H1 (cell line): ENCODE measurements around the gene FLOT1. TPM values are rescaled to one million over a fixed set of nuclear protein-coding genes. Genes with fewer than 3 reads are reported as not detected.

ENCODE experiments used
- ATF2 ChIP-seq: IDR thresholded peaks from 2 replicates; pipeline ENCODE4 v1.6.1; 2012; ENCODE audit warnings: low read length, inconsistent platforms
- BCL11A ChIP-seq, 2 experiments: IDR thresholded peaks; one replicate each; pipeline ENCODE4 v1.6.1; 2011; ENCODE audit warnings: low read depth in 2 of 2, low read length in 2 of 2, mild to moderate bottlenecking in 2 of 2
- CBX5 ChIP-seq: fragments of 300-800, 300-1000 bp; sonication (generic); IDR thresholded peaks from 2 replicates; pipeline ENCODE4 v1.7.1; 2016; ENCODE audit warnings: antibody characterized with exemption, low read length, low read depth
- CHD7 ChIP-seq: fragments of 300-600 bp; sonication (generic); IDR thresholded peaks from 2 replicates; pipeline ENCODE4 v1.7.1; 2012; ENCODE audit warnings: low read length, moderate library complexity, mild to moderate bottlenecking, inconsistent platforms; ENCODE audit not compliant: insufficient replicate concordance
- EP300 ChIP-seq, 2 experiments: IDR thresholded peaks; 1 replicate in 1 of 2; 2 replicates in 1 of 2; pipeline ENCODE4 v1.6.1; 2011 to 2012; ENCODE audit warnings: low read depth in 2 of 2, low read length in 2 of 2, mild to moderate bottlenecking in 2 of 2, borderline replicate concordance in 1 of 2, inconsistent platforms in 1 of 2, moderate library complexity in 1 of 2
- EZH2 ChIP-seq: fragments of 200-600 bp; sonication (generic); IDR thresholded peaks from 2 replicates; pipeline ENCODE4 v1.7.1; 2012; ENCODE audit warnings: low read depth, mild to moderate bottlenecking, moderate library complexity, low read length, inconsistent platforms; ENCODE audit not compliant: severe bottlenecking
- NANOG ChIP-seq: IDR thresholded peaks from 2 replicates; pipeline ENCODE4 v1.6.1; 2011; ENCODE audit warnings: low read length, low read depth, mild to moderate bottlenecking, inconsistent platforms; ENCODE audit not compliant: insufficient read depth, poor library complexity, severe bottlenecking
- SP2 ChIP-seq: IDR thresholded peaks from 2 replicates; pipeline ENCODE4 v1.6.1; 2012; ENCODE audit warnings: mild to moderate bottlenecking, low read length, inconsistent platforms
- polyA plus RNA-seq, 7 experiments: library from polyadenylated mRNA; depleted of rRNA in 3 of 7; stranded (reverse) in 5 of 7; unstranded in 2 of 7; fragments of >200 nt in 5 of 7; fragments of 200-250 nt in 2 of 7; gene quantifications; 1 replicate in 5 of 7; 2 replicates in 1 of 7; 4 replicates in 1 of 7; pipeline versions ENCODE4 v1.2.1 to v1.2.3, GENCODE V29; 2011 to 2013; ENCODE audit warnings: missing spikeins in 2 of 7, mixed read lengths in 2 of 7
- total RNA-seq: library from RNA; stranded (reverse); fragmentation: NEBNext Ultra II Directional; extraction: Animal tissue kit (Norgen Biotek cat#: 25700); gene quantifications from 2 replicates; pipeline ENCODE4 v1.2.1, GENCODE V29; 2021

Gene FLOT1
- total and polyA plus RNA-seq, 2 of the 8 experiments (the other 6 are each of a cell fraction or from before 2014, with no cell fraction given), result 87.5 to 88.1 TPM

DNA sequence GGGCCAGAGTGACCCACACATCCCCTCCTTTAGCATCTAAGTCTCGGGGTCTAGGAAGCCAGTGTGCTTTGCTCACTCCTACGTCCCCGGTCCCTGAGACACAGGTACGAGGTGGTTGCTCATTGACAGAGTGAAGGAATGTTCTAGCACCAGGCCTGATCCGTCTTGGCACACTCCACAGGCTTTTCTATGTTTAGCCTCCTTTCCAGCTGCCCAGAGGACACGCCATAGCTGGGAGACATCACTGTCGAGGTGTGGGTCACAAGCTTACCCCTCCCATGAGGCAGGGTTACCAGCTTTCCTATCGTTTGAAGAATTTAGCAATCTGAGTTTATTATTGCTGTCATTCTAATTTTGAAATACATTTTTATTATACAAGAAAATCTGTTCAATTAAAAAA lies 32.2 kb upstream of the FLOT1 start (continued):
- no peak for TF ChIP-seq CHD7
- no peak for TF ChIP-seq EZH2
- no peak for TF ChIP-seq CBX5
- no peak for TF ChIP-seq SP2
- no peak for TF ChIP-seq BCL11A (IDR thresholded peaks at IDR 0.05; ENCODE audit: low read depth in 2 of 2, low read length in 2 of 2)
- TF ChIP-seq EP300 (IDR thresholded peaks at IDR 0.05; ENCODE audit: borderline replicate concordance in 1 of 2, low read depth in 2 of 2, low read length in 2 of 2), result no peak
- no peak for TF ChIP-seq NANOG
- no peak for TF ChIP-seq ATF2
